A549 (cell line): Measurements from ENCODE around the gene ZFYVE19.

Source experiments
- CTCF ChIP-seq: fragments of >200 bp; sonication (Bioruptor Twin); formaldehyde crosslinking; IDR thresholded peaks from 3 replicates; pipeline ENCODE4 v1.5.1; 2016
- ELK1 ChIP-seq: fragments of 150-350 bp; IDR thresholded peaks from 2 replicates; pipeline ENCODE4 v1.6.1; 2014; ENCODE audit warnings: low read depth, mild to moderate bottlenecking, low read length
- EP300 ChIP-seq, 2 experiments: fragments of >200 bp; sonication (Bioruptor Twin); formaldehyde crosslinking; IDR thresholded peaks; 2 replicates in 1 of 2; 3 replicates in 1 of 2; pipeline ENCODE4 v1.6.1; 2016 to 2017
- GATA3 ChIP-seq: IDR thresholded peaks from 2 replicates; pipeline ENCODE4 v1.6.1; 2012; ENCODE audit warnings: borderline replicate concordance
- JUN ChIP-seq, 2 experiments: fragments of >200 bp; sonication (Bioruptor Twin); formaldehyde crosslinking; IDR thresholded peaks; 2 replicates in 1 of 2; 3 replicates in 1 of 2; pipeline ENCODE4 v1.6.1; 2016 to 2017
- MAX ChIP-seq: IDR thresholded peaks from 2 replicates; pipeline ENCODE4 v1.6.1; 2012
- MAZ ChIP-seq: fragments of 150-350 bp; IDR thresholded peaks from 2 replicates; pipeline ENCODE4 v1.6.1; 2014; ENCODE audit warnings: antibody characterized with exemption, low read depth, low read length, borderline replicate concordance
- NR3C1 ChIP-seq: fragments of >200 bp; sonication (Bioruptor Twin); formaldehyde crosslinking; IDR thresholded peaks from 3 replicates; pipeline ENCODE4 v1.6.1; 2017
- RCOR1 ChIP-seq: fragments of 150-350 bp; IDR thresholded peaks from 2 replicates; pipeline ENCODE4 v1.6.1; 2014; ENCODE audit warnings: antibody characterized with exemption, low read length, low read depth
- REST ChIP-seq: fragments of 200-600 bp; sonication (generic); IDR thresholded peaks from 2 replicates; pipeline ENCODE4 v1.6.1; 2016; ENCODE audit warnings: antibody characterized with exemption, mild to moderate bottlenecking, moderate library complexity
- SREBF2 ChIP-seq: fragments of 450-650 bp; IDR thresholded peaks from 2 replicates; pipeline ENCODE4 v1.6.1; 2014; ENCODE audit warnings: mild to moderate bottlenecking, moderate library complexity
- TP53 ChIP-seq: fragments of 250-450 bp; sonication (Bioruptor Pico); IDR thresholded peaks from 2 replicates; pipeline ENCODE4 v1.5.0; 2021; ENCODE audit warnings: mild to moderate bottlenecking, moderate library complexity
- USF2 ChIP-seq: fragments of 450-650 bp; IDR thresholded peaks from 2 replicates; pipeline ENCODE4 v1.6.1; 2014; ENCODE audit warnings: antibody characterized with exemption

- no peak for TF ChIP-seq CTCF
- no peak for TF ChIP-seq GATA3
- no peak for TF ChIP-seq NR3C1
- TF ChIP-seq MAZ = no peak
- no peak for TF ChIP-seq ELK1
- TF ChIP-seq MAX = no peak
- TF ChIP-seq EP300 (IDR thresholded peaks at IDR 0.05) = no peak
- TF ChIP-seq SREBF2 = no peak
- TF ChIP-seq USF2 = no peak
- TF ChIP-seq JUN (IDR thresholded peaks at IDR 0.05) = no peak
- no peak for TF ChIP-seq RCOR1
- no peak for TF ChIP-seq REST
- TF ChIP-seq TP53 (CRISPR knock-in tag) = no peak
Observed at GRCh38 chr15:40850576-40851112, 43.8 kb downstream of the ZFYVE19 start.
